ENCODE measurements around the gene SRPRA.
"Not testable (repeated sequence)": the region's sequence is repeated elsewhere in the genome, so short reads cannot be mapped to it uniquely, and the experiment has no call there.

Gene SRPRA

GRCh38 chr11:126282736-126283591 is 14.3 kb upstream of the SRPRA start, which contains the start of gene TIRAP:
Gene TIRAP (plus strand): TSS chr11:126283093. CDS start chr11:126290895, 7,802 bp downstream.
- DNase-seq, result peak; percentile 37

- no peak for DNase-seq
Measured at GRCh38 chr11:126282361-126282735, 13.7 kb upstream of the SRPRA start.

- DNase-seq, result no peak
Measured at GRCh38 chr11:126281666-126282175, 13.0 kb upstream of the SRPRA start.

- no peak for DNase-seq
Measured at GRCh38 chr11:126281245-126281644, 12.6 kb upstream of the SRPRA start.

GRCh38 chr11:126280595-126280994 is 11.9 kb upstream of the SRPRA start:
- no peak for DNase-seq

GRCh38 chr11:126279191-126279590 is 10.5 kb upstream of the SRPRA start:
- no peak for DNase-seq

- DNase-seq, result no peak
Measured at GRCh38 chr11:126277780-126278179, 9.1 kb upstream of the SRPRA start.

- no peak for DNase-seq
Measured at GRCh38 chr11:126277322-126277721, 8.6 kb upstream of the SRPRA start.

GRCh38 chr11:126268361-126268707 is 361 bp downstream of the SRPRA start:
- no peak for DNase-seq

- DNase-seq, result no peak
Measured at GRCh38 chr11:126267650-126268049, 1.0 kb downstream of the SRPRA start.

- no peak for DNase-seq
Measured at GRCh38 chr11:126265811-126266210, 2.9 kb downstream of the SRPRA start.

GRCh38 chr11:126263489-126263888 is 5.2 kb downstream of the SRPRA start:
- no peak for DNase-seq

- no peak for DNase-seq
Measured at GRCh38 chr11:126262216-126262615, 6.5 kb downstream of the SRPRA start.

GRCh38 chr11:126257764-126258163 is 10.9 kb downstream of the SRPRA start:
- DNase-seq, result peak; percentile 65

GRCh38 chr11:126257144-126257543 is 11.6 kb downstream of the SRPRA start:
- DNase-seq, result no peak

- DNase-seq, result no peak
Measured at GRCh38 chr11:126256216-126256615, 12.5 kb downstream of the SRPRA start.

- not testable (repeated sequence) for DNase-seq
Measured at GRCh38 chr11:126255507-126255906, 13.2 kb downstream of the SRPRA start.

GRCh38 chr11:126254819-126255218 is 13.9 kb downstream of the SRPRA start:
- no peak for DNase-seq

GRCh38 chr11:126253265-126253664 is 15.4 kb downstream of the SRPRA start:
- no peak for DNase-seq

- DNase-seq, result no peak
Measured at GRCh38 chr11:126246636-126247035, 22.1 kb downstream of the SRPRA start.

- peak; percentile 22 for DNase-seq
Measured at GRCh38 chr11:126233391-126233790, 35.3 kb downstream of the SRPRA start.

- no peak for DNase-seq
Measured at GRCh38 chr11:126232683-126233082, 36.0 kb downstream of the SRPRA start.

GRCh38 chr11:126231725-126232459 is 36.8 kb downstream of the SRPRA start:
- DNase-seq, result peak; percentile 47

Data from HCEC 1CT (cell line).